Measurements from ENCODE around the gene SMYD3.

The SMYD3 gene

DNA sequence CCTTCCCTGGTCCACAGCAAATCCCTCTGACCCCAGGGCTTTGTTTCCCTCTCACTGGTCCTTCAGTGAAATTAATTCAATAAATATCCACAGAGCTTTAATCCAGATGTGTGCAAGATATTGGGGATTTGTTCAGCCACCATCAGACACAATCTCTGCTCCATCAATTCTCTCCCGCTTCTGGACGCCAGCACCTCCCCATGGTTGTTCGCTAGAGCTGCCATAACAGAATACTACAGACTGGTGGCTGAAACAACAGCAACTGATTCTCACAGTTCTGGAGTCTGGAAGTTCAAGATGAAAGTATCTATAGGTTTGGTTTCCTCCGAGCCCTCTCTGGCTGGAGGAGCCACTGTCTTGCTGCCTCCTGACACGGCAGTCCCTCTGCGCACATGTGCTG, 303.9 kb downstream of the SMYD3 start:
- Histone ChIP-seq H3K79me2 (ENCODE audit: low read length) (no peaks in the 10 kb centered on the region), H3K27ac (ENCODE audit: low read length) (no peak overlapping the region), H3K9me3 (replicated peaks; ENCODE audit: insufficient read depth, low read length) (no peaks in the 10 kb centered on the region), H3K4me3 (ENCODE audit: low read length) (no peak overlapping the region), H3F3A (ENCODE audit: insufficient read depth, low read length) (no peaks in the 10 kb centered on the region), H2AFZ (ENCODE audit: low read length) (no peak overlapping the region), H3K27me3 (replicated peaks; ENCODE audit: insufficient read depth, low read length) (no peaks in the 10 kb centered on the region), H3K36me3 (replicated peaks; ENCODE audit: insufficient read depth, low read length) (no peaks in the 10 kb centered on the region), H3K4me1 (ENCODE audit: low read length) (no peaks in the 10 kb centered on the region), H3K4me2 (ENCODE audit: low read depth, low read length) (no peak overlapping the region), H3K9ac (ENCODE audit: low read length) (no peak overlapping the region), H3K9me2 (replicated peaks; ENCODE audit: insufficient read depth, low read length) (no peaks in the 10 kb centered on the region), H4K20me1 (ENCODE audit: insufficient read depth, low read length) (no peaks in the 10 kb centered on the region)
- DNase-seq, result no peak
- TF ChIP-seq EZH2 (optimal IDR thresholded peaks at IDR 0.05; ENCODE audit: low read depth, low read length) (no peak), EZH2phosphoT487 (IDR thresholded peaks at IDR 0.05; ENCODE audit: low read length) (no peak), CTCF (IDR thresholded peaks at IDR 0.05; ENCODE audit: low read length) (no peak)

- Histone ChIP-seq H3K36me3 (replicated peaks; ENCODE audit: insufficient read depth, low read length) (no peaks in the 10 kb centered on the region), H3K4me1 (ENCODE audit: low read length) (no peaks in the 10 kb centered on the region), H3K27ac (ENCODE audit: low read length) (no peak overlapping the region), H4K20me1 (ENCODE audit: insufficient read depth, low read length) (no peaks in the 10 kb centered on the region), H3K9ac (ENCODE audit: low read length) (no peak overlapping the region), H3K4me2 (ENCODE audit: low read depth, low read length) (no peak overlapping the region), H3K9me2 (replicated peaks; ENCODE audit: insufficient read depth, low read length) (no peaks in the 10 kb centered on the region), H3K79me2 (ENCODE audit: low read length) (no peaks in the 10 kb centered on the region), H3K9me3 (replicated peaks; ENCODE audit: insufficient read depth, low read length) (no peaks in the 10 kb centered on the region), H3K4me3 (ENCODE audit: low read length) (no peak overlapping the region), H2AFZ (ENCODE audit: low read length) (no peak overlapping the region), H3F3A (ENCODE audit: insufficient read depth, low read length) (no peaks in the 10 kb centered on the region), H3K27me3 (replicated peaks; ENCODE audit: insufficient read depth, low read length) (no peaks in the 10 kb centered on the region)
- TF ChIP-seq EZH2 (optimal IDR thresholded peaks at IDR 0.05; ENCODE audit: low read depth, low read length) (no peak), CTCF (IDR thresholded peaks at IDR 0.05; ENCODE audit: low read length) (no peak), EZH2phosphoT487 (IDR thresholded peaks at IDR 0.05; ENCODE audit: low read length) (no peak)
- DNase-seq, result no peak
Observed at GRCh38 chr1:246200738-246201137, 306.3 kb downstream of the SMYD3 start.

- no peaks in the 10 kb centered on the region for H3K27me3 ChIP-seq (replicated peaks; ENCODE audit: insufficient read depth, low read length)
- no peak for DNase-seq
- H3K4me1 ChIP-seq (ENCODE audit: low read length), result no peaks in the 10 kb centered on the region
Observed at GRCh38 chr1:246200225-246200624, 306.9 kb downstream of the SMYD3 start.

More at GRCh38 chr1:246200225-246200624, 306.9 kb downstream of the SMYD3 start:
- Histone ChIP-seq H3K36me3 (replicated peaks; ENCODE audit: insufficient read depth, low read length) (no peaks in the 10 kb centered on the region), H2AFZ (ENCODE audit: low read length) (no peak overlapping the region), H3K9ac (ENCODE audit: low read length) (no peak overlapping the region), H3K27ac (ENCODE audit: low read length) (no peak overlapping the region), H3K4me3 (ENCODE audit: low read length) (no peak overlapping the region), H3K79me2 (ENCODE audit: low read length) (no peaks in the 10 kb centered on the region), H4K20me1 (ENCODE audit: insufficient read depth, low read length) (no peaks in the 10 kb centered on the region), H3K9me2 (replicated peaks; ENCODE audit: insufficient read depth, low read length) (no peaks in the 10 kb centered on the region), H3F3A (ENCODE audit: insufficient read depth, low read length) (no peaks in the 10 kb centered on the region), H3K9me3 (replicated peaks; ENCODE audit: insufficient read depth, low read length) (no peaks in the 10 kb centered on the region), H3K4me2 (ENCODE audit: low read depth, low read length) (no peak overlapping the region)
- TF ChIP-seq EZH2 (optimal IDR thresholded peaks at IDR 0.05; ENCODE audit: low read depth, low read length) (no peak), EZH2phosphoT487 (IDR thresholded peaks at IDR 0.05; ENCODE audit: low read length) (no peak), CTCF (IDR thresholded peaks at IDR 0.05; ENCODE audit: low read length) (no peak)
